Measurements from ENCODE around the gene RAB11FIP2.

RAB11FIP2 gene

GRCh38 chr10:117980755-117981702 is 65.7 kb downstream of the RAB11FIP2 start:
- no peak for DNase-seq (ENCODE audit: low spot score)

- no peak for DNase-seq (ENCODE audit: low spot score)
These were observed 66.5 kb downstream of the RAB11FIP2 start for GRCh38 chr10:117980216-117980615.

- no peak for DNase-seq (ENCODE audit: low spot score)
These were observed 74.4 kb downstream of the RAB11FIP2 start for GRCh38 chr10:117972168-117972837.

GRCh38 chr10:117970962-117971361 is 75.8 kb downstream of the RAB11FIP2 start:
- DNase-seq (ENCODE audit: low spot score), result no peak

- DNase-seq (ENCODE audit: low spot score), result no peak
These were observed 77.1 kb downstream of the RAB11FIP2 start for GRCh38 chr10:117969592-117969991.

- no peak for DNase-seq (ENCODE audit: low spot score)
These were observed 78.2 kb downstream of the RAB11FIP2 start for GRCh38 chr10:117968354-117969182.

- DNase-seq (ENCODE audit: low spot score), result no peak
These were observed 79.5 kb downstream of the RAB11FIP2 start for GRCh38 chr10:117967149-117967650.

GRCh38 chr10:117965984-117966383 is 80.8 kb downstream of the RAB11FIP2 start:
- no peak for DNase-seq (ENCODE audit: low spot score)

- no peak for DNase-seq (ENCODE audit: low spot score)
These were observed 82.2 kb downstream of the RAB11FIP2 start for GRCh38 chr10:117964536-117964935.

- no peak for DNase-seq (ENCODE audit: low spot score)
These were observed 86.3 kb downstream of the RAB11FIP2 start for GRCh38 chr10:117960345-117960935.

GRCh38 chr10:117956972-117957371 is 89.8 kb downstream of the RAB11FIP2 start:
- no peak for DNase-seq (ENCODE audit: low spot score)

- DNase-seq (ENCODE audit: low spot score), result no peak
These were observed 91.6 kb downstream of the RAB11FIP2 start for GRCh38 chr10:117955176-117955575.
